Stimulated activated CD4-positive, alpha-beta T cell treated with anti-CD3 and anti-CD28 coated beads, TNF-alpha, amount 100 ng/mL, for 24 hours (primary cell): ENCODE measurements around the gene GALR2.
"Not testable (repeated sequence)": the region's sequence is repeated elsewhere in the genome, so short reads cannot be mapped to it uniquely, and the experiment has no call there.

ENCODE experiments used
- DNase-seq, 3 experiments: peaks; one replicate each; pipeline ENCODE4 v3.0.0-alpha.2; 2020; ENCODE audit warnings: low read depth in 3 of 3

The GALR2 gene

DNA sequence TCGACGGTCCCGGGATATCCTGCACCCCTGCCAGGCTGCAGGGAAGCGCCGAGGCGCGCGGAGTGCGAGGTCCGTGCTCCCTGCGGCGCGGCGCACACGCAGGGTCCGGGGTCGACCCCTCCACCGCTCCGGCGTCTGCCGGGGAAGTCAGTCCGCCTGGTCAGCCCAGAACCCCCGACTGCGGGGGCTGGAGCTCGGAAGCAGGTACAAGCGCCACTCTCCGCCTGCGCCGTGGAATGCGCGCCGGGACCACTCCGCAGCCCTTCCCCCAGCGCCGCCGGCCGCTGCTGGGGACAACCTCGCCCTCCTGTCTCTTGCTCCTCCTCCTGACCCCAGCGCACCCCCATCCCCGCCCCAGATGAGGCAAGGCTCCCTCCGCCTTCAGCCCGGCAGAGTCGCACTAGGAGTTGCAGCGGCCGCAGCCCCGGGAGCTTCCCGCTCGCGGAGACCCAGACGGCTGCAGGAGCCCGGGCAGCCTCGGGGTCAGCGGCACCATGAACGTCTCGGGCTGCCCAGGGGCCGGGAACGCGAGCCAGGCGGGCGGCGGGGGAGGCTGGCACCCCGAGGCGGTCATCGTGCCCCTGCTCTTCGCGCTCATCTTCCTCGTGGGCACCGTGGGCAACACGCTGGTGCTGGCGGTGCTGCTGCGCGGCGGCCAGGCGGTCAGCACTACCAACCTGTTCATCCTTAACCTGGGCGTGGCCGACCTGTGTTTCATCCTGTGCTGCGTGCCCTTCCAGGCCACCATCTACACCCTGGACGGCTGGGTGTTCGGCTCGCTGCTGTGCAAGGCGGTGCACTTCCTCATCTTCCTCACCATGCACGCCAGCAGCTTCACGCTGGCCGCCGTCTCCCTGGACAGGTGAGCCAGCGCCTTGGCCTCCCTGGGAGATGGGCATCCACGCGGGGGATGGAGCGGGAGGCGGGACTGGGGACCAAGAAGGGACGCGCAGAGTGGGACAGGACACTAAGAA is at the start of gene GALR2:
Gene GALR2, plus strand, starts transcription at position 392 of the 974 bp plus-strand sequence. Its CDS starts 103 bp downstream, at position 495.
- no peak for DNase-seq

DNA sequence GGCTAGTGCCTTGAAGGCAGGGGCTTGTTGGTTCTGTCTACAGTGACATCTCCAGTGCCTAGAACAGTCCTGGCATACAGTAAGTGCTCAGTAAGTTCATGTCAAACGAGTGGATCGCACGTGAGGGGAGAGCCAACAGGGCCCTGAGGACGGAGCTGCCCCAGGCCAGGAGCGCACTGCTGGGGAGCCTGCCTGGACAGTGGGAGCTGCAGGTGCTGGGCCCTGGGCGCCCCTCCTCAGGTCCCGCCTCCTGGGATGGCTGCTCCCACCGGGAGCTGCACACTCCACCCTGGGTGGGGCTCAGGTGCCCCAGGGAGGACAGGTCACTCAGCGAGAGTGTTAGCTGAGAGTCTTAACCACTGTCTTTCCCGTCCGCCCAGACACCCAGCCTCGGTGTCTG is 49.3 kb upstream of the GALR2 start:
- no peak for DNase-seq

DNA sequence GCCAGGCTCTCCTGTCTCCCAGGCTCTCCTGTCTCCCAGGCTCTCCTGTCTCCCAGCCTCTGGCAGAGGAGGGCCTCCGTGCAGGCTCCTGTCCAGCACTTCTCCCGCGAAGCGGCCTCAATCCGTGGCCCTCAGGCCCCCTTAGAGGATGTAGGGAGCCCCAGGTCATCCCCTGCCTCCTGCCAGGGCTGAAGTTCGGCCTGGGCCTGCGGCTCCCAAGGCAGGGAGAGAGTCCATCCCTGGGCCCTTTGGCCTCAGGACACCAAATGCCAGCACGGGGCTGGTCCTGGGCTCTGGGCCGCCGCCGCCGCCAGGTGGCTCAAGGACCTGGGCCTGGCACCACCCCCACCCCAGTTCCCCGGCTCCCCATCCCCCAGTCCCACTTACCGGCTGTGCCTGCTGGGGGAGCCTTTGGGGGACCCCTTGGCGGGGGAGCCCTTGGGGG is 47.8 kb upstream of the GALR2 start:
- no peak for DNase-seq

DNA sequence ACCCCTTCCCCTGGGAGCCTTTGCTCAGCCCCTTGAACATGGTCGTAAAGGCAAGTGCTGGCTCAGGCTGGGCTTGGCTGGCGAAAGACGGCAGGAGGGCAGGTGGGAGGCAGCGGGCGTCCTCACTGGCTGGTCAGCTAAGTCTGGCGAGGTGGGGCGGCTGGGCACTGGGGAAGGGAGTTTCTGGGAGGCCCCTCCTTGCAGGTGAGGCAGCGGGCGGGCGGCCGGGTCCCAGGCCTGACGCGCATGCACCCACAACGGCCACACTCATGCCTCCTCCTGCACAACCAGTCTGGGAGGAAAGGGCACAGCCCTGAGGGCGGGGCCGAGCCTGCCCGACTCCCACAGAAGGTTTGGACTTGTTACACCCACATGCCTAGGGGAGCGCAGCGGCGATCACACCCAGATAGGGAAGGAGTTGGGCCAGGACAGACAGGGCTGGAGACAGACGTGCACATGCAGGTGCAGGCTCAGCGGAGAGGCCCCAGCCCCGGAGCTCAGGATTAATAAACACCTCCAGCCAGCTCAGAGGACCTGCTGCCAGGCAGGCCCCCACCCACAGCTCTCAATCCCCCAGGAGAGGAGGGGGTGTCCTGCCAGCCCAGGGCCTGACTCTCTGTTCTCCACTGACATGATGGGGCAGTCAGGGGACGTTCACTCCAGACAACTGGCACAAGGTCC is 47.3 kb upstream of the GALR2 start, which contains the start of gene EVPL:
Gene EVPL, minus strand, starts transcription at position 148 of the 681 bp plus-strand sequence. Its CDS starts 108 bp downstream, at position 40.
- DNase-seq = no peak

GRCh38 chr17:76032073-76032779 is 42.4 kb upstream of the GALR2 start:
- no peak for DNase-seq

DNA sequence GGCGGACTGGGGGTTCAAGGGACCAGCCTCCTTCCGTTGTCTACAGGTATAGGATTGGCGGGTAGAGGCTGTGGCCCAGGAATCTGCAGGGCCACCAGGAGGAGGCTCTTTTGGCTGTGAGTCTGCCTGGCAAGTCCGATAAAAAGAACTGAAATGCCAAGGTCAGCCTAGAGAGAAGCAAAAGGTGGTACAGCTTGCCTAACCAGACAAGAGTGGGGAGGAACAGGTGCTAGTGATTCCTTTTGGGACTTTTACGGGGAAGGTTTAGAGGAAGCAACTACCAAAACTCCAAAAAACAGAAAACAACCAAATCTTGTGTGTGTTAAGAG is 41.8 kb upstream of the GALR2 start:
- DNase-seq = no peak

DNA sequence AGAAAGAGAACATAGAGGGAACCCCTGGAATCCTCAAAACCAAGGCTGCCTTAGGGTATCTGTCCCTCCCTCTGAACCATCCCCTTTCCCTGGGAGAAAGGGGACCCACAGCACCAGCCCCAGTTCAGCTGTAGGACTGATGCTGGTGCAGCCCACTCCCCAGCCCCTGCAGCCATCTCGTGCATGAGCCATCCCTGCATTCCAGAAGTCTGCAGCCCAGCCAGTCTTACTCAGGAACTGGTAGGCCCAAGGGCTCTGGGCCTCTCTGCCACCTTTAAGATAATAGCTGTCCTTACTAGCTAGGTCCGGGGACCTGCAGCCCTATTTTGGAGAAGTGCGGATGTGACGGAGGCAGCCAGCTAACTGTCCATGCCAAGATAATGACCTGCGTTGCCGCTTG is 41.4 kb upstream of the GALR2 start:
- no peak for DNase-seq

DNA sequence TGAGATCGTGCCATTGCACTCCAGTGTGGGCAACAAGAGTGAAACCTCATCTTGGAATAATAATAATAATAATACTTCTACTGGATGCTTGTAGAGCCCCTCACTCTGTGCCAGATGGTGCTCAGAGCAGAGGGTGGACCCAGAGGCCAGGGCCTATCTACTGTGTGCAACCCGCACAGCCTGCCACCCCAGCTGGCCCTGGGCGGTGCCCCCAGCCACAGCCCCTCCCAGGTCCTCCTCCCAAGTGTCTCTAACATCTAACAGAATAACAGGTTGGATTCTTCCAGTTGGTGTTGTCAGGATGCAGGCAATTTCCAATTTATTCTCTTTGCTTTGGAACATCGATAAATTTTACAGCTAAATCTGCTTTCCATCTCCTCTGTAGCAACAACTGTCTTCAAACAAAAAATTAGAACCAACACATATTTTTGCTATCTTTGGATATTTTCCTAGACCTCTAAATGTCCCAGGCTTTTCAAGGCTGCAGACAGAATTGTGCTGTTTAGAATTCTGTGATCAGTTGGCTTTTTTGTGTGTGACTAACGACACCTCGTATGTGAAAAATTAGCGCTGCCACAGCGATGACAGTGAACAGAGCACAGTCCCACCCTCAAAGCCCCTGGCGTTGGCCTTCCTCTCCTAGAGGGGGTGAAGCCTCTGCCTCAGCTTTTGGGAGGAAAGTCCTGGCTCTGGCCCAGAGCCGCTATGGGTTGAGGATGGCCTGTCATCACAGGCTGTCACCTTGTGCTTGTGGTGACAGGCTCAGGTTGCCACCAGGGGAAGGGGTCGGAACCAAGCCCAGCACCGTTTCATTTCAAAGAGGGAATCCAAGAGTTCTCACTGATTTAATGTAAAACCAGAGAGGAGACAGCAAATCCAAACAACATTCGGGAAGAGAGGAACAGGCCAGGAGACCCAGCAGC is 39.9 kb upstream of the GALR2 start:
- no peak for DNase-seq

- DNase-seq = no peak
Observed at GRCh38 chr17:76036497-76037261, 37.9 kb upstream of the GALR2 start.

DNA sequence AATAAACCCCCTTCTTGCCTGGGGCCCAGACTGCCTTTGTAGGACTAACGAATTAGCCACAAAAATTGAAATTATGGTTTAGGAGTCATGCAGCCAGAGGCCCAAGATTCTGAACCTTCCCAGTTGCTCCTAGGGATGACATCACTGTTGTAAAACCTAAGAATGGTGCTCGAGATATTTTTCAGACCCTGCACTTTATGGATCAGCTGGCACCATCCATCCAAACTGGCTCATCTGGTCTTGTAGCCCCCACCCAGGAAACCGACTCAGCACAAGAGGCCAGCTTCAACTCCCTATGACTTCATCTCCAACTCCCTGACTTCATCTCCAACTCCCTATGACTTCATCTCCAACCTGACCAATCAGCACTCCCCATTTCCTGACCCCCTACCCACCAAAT is 36.5 kb upstream of the GALR2 start:
- no peak for DNase-seq

GRCh38 chr17:76039121-76039520 is 35.5 kb upstream of the GALR2 start:
- DNase-seq = no peak

DNA sequence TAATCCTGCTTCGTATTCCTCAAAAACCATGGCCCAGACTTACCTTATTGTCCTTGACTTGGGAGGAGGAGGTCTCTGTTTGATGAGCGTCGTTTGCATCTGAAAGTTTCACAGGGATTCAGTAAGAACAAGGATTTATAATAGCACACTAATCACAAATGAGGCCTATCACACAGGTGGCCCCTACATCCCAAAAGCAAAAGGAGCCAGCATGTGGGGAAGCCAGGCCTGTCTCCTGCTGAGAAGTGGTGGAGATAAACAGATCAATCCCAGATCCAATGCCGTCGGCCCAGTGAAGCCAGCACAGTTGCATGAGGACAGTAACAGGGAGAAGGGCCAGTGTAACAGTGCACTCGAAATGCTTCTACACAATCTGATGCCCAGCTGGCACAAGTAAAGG is 34.2 kb upstream of the GALR2 start:
- DNase-seq = no peak

- DNase-seq = not testable (repeated sequence)
Observed at GRCh38 chr17:76042868-76043267, 31.7 kb upstream of the GALR2 start.

DNA sequence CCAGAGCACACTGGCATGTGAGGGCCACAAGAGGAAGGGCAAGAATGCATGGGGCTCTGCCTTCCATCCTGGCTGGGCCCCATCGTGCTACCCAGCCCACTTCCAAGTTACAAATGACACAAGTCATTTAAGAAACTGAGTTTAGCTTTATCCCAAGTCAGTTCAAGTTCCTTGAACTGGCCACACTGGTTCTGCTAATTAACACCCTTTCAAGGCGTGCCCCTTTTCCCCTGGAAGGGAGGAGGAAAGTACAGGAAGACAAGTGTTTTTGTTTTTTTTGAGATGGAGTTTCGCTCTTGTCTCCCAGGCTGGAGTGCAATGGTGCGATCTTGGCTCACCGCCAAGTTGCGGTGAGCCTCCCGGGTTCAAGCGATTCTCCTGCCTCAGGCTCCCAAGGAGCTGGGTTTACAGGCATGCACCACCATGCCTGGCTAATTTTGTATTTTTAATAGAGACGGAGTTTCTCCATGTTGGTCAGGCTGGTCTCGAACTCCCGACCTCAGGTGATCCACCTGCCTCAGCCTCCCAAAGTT is 30.0 kb upstream of the GALR2 start:
- not testable (repeated sequence) for DNase-seq

DNA sequence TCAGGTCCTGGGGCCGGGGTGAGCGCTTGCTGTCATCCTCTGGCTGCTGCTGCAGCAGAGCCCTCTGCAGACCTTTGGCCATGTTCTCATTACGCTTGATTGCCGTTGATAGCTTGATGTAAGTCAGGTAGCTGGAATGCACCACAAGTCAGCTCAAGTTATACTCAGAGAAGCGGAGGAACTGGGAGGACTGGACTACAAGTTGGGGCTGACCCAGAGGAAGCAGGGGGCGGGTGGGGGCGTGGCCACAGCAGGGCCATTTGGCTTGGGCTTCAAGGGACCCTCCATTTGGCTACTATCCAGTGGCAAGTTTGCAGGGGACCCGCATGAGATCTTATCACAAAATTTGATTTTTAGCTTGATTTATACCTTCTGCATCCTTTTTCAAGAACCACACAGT is 28.5 kb upstream of the GALR2 start:
- no peak for DNase-seq

DNA sequence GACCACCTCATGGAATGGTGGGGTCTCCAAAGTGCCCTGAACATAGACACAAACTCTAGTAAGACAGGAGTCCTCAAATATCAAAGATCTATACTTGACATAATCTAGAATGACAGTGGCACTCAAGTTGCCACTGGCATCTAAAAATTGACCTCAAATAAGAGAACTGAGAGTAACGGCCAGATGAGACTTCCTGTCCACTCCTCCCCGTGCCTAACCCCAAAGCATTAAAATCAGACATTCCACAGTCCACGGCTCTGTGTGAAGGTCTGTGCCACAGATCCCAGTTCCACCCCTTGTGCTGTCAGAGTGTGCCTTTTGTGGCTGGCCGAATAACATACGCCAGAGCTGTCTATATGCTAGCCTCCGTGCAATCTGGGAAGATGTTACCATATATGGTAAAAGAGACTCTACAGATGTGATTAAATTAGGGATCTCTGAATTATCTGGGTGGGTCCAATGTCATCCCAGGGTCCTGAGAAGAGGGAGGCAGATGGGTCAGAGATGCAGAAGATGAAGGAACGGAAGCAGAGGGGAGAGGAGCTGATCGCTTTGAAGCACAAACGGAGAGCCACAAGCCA is 26.5 kb upstream of the GALR2 start:
- DNase-seq = no peak

- no peak for DNase-seq
Observed at GRCh38 chr17:76048711-76049110, 25.9 kb upstream of the GALR2 start.

DNA sequence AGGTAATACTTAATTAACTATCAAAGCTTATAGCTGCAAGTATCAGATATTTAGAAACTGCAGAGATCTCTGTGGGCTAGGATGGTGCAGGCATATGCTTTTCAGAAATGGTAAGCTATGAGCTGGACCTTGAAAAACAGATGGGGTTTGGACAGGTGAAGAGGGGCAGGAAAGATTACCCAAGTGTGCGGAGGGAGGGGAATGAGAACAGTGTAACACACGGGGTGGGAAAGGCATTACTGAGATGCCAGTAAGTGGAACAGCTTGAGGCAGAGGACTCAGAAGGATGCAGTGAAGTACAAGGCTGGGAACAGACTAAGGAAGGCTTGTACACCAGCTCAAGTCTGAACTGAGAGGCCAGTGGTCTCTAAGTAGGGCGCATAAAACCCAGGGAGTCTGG is 25.3 kb upstream of the GALR2 start:
- DNase-seq = no peak

DNA sequence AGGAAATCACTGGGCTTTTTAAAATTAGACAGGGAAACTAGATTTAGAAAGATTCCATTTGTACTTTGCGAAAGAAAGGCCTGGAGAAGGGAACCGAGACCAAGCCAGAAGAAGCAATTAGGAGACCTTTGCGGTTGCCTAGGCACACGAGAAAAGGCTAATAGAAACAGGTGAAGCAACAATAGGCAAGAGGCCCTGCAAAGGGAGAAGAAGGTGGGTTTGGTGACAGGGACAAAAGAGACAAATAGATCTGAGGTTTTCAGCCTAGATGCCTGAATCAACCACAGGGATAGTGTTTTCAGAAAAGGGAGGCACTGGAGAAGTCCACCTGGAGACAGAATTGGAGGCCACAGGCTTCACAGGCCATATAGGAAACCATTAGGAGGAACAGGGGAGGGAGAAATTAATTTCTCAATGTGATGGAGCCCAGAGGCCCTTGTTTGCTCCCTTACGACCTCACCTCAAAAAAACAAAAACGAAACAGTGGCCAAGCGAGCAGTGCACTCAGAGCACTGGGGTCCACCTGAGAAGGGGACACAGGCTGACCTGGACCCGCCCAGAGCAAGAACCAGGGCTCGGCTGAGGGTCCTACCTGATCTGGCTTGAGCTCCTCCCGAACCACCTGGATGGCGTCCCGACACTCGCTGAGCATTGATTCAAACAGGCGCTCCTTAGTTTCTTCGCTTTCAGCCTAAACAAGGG is 24.6 kb upstream of the GALR2 start:
- no peak for DNase-seq
